ENCODE measurements around the gene SMAP2.
"Not testable (repeated sequence)": the region's sequence is repeated elsewhere in the genome, so short reads cannot be mapped to it uniquely, and the experiment has no call there.

The SMAP2 gene

GRCh38 chr1:40373323-40374283, at the start of gene SMAP2:
TSS of gene SMAP2 (plus strand) at chr1:40373727. CDS start at chr1:40374121, 394 bp downstream.
- peak; percentile 99 for DNase-seq

GRCh38 chr1:40331403-40331802, 42.1 kb upstream of the SMAP2 start:
- not testable (repeated sequence) for DNase-seq

- DNase-seq, result no peak
Measured at GRCh38 chr1:40332695-40333094, 40.8 kb upstream of the SMAP2 start.

DNA sequence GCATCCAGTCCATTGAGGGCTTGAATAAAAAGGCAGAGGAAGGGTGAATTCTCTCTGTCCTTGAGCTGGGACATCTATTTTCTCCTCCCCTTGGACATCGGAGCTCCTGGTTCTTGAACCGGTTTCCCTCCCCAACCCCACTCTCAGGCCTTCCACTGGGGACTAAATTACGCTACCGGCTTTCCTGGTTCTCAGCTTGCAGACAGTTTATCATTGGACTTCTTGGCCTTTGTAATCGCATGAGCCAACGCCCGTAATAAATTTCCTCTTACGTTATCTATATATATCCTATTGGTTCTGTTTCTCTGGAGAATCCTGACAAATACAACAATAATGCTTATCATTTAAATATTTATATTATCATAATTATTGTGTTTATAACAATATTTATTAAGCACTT, 36.1 kb upstream of the SMAP2 start:
- DNase-seq, result no peak

GRCh38 chr1:40338745-40339419, 34.6 kb upstream of the SMAP2 start:
- DNase-seq, result peak; percentile 95

GRCh38 chr1:40339420-40340323, 33.9 kb upstream of the SMAP2 start:
- peak; percentile 77 for DNase-seq

- DNase-seq, result no peak
Measured at GRCh38 chr1:40341491-40342380, 31.8 kb upstream of the SMAP2 start.

DNA sequence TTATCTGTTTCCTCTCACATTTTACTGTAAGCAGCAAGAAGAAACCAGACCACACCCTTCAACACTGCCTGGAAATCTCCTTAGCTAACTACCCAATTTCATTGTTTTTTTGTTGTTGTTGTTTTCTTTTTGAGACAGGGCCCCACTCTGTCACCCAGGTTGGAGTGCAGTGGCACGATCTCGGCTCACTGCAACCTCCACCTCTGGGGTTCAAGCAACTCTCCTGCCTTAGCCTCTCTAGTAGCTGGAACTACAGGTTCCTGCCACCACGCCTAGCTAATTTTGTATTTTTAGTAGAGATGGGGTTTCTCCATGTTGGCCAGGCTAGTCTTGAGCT, 31.2 kb upstream of the SMAP2 start:
- DNase-seq, result not testable (repeated sequence)

DNA sequence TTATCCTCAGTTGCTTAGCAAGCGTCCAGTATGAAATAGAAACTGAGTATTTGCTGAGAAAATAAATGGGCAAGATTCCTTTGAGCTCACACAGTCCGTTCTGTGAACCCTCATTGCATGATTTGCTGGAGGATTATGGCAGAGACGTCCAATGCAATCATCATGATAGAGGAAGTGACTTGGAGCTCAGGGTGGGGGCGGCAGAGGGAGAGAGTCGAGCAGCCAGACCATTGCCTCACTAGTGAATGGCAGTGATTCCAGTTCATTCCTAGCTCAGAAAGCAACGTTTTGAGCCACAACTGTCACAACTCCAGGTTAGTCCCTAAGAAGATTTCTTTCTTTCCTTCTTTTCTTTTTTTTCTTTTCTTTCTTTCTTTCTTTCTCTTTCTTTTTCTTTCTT, 28.9 kb upstream of the SMAP2 start:
- DNase-seq, result no peak

DNA sequence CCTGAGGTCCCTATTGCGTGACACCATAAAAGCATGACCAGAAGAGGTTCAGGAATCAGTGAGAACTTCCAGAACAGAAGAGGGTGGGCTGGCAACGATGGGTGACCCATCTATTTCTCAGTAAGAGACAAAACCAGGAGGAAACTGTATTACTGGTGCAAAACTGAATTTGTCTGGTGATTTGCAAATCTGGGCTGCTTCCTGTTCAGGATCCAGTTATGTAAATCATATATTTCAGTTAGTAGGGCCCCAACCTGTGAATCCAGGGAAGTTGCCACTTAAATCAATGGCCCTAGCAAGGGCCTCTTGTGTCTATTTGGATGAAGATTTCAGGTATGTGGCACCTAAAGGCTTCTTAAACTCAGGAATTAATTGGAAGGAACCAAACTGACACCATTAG, 23.1 kb upstream of the SMAP2 start:
- DNase-seq, result no peak

- no peak for DNase-seq
Measured at GRCh38 chr1:40351124-40351523, 22.4 kb upstream of the SMAP2 start.

DNA sequence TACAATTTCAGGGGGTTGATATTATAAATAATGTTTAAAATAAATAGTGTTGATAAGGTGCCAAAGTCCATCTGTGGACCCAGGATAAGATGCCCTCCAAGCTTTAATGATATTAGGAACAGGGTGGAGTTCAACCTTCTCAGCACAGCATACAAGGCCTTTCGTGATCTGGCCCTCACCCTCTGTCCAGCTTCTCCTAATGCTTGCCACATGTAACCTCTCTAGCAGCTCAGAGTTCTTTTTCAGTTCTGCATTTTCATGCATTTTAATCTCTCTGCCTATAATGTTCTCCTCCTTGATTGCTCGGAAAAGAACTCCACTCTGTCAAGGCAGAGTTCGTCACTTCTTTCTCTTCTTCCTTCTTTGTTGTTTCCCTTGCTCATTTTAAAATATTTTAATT, 21.4 kb upstream of the SMAP2 start:
- DNase-seq, result no peak

- no peak for DNase-seq
Measured at GRCh38 chr1:40353082-40353481, 20.4 kb upstream of the SMAP2 start.

GRCh38 chr1:40357625-40358024, 15.9 kb upstream of the SMAP2 start:
- no peak for DNase-seq

- DNase-seq, result no peak
Measured at GRCh38 chr1:40360631-40361030, 12.9 kb upstream of the SMAP2 start.

GRCh38 chr1:40361201-40361600, 12.3 kb upstream of the SMAP2 start:
- DNase-seq, result no peak

DNA sequence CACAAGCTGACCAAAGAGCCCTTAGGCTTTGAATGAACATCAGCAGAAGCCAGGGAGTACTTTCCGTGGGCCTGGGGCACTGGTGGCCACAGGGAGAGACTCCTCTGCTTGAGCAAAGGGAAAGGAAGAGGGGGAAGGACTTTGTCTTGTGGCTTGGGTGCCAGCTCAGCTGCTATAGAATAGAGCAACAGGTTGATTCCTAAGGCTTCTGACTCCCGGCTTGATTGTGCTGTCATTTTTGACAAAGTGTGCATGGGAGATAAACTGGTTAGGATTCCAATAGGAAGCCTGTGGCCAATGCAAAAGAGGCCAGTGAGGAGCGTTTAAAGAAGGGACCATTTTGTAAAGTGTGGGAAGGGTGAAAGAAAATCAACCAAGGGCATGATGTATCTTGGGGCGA, 11.9 kb upstream of the SMAP2 start:
- no peak for DNase-seq

GRCh38 chr1:40362199-40362598, 11.3 kb upstream of the SMAP2 start:
- DNase-seq, result no peak

DNA sequence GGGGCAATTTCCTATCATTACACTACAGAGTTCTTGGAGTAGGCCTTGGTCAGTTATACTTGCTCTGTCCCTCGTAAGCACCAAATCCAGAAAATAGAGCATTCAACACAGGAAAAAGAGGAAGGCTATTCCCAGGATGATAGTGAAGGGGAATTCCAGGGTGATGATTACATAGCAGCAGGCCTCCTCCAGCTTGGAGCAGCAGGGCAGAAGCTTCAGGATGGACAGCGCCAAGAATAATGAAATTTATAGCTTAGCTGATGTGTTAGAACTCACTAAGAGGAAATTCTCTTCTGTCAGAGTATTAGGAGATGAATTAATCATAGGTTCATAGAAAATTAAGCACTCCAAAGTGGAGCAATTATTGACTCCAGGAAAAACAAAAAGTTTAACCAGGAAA, 10.8 kb upstream of the SMAP2 start:
- no peak for DNase-seq

- DNase-seq, result no peak
Measured at GRCh38 chr1:40363721-40364120, 9.8 kb upstream of the SMAP2 start.

- DNase-seq, result no peak
Measured at GRCh38 chr1:40371707-40372258, 1.7 kb upstream of the SMAP2 start.

All from NCI-H510A treated with DMSO at 0.1 percent for 48 hours (cell line).